ENCODE measurements around the gene ATP6V0C.

GRCh38 chr16:2497116-2497630 lies 16.6 kb upstream of the ATP6V0C start:
- TF ChIP-seq CTCF (conservative IDR thresholded peaks at IDR 0.05) (no peak), EZH2 (IDR thresholded peaks at IDR 0.05; ENCODE audit: low read depth) (no peak)

All from PC-9 (cell line).